GM15510 (cell line): ENCODE data around the gene WDR27.

Source experiments
- POLR2A ChIP-seq: IDR thresholded peaks from 3 replicates; pipeline ENCODE4 v1.6.1; 2011; ENCODE audit warnings: borderline replicate concordance; ENCODE audit not compliant: insufficient read length; ENCODE audit errors: extremely low read depth

Gene WDR27

DNA sequence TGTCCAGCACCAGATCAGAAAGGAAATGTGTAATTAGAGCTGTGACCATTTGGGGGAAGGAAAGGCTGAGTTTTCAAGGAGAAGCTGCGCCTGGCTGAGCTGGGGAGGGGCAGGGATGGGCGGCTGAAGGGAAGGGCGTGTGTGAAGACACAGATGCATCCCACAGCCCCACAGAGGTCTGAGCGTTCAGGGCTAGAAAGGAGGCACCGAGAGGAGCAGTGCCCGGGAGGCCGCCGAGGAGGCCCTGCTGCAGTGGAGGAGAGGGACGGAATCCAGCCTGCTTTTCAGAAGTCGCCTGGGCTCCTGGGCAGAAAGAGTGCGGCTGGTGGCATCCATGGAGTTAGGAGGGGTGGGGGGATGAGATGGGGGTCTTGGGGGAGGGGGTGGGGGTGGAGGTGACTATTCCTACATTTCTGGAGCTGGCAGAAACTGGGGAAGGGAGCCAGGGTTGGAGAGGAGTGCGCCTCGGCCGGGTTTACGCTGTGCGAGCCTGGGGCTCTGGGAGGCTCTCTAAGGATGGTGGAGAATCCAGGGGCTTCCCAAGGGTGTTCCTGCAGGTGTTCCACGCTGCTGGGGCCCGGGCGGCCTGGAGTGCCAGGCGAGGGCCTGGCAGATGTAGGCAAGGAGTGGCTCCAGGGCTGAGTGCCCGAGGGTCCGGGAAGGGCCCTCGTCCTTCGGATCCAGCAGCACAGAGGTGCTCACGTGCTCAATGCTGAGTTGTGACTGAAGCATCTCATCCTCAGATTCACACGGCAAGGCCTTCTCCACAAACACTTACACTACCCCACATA is 41.8 kb downstream of the WDR27 start:
- no peak for TF ChIP-seq POLR2A

DNA sequence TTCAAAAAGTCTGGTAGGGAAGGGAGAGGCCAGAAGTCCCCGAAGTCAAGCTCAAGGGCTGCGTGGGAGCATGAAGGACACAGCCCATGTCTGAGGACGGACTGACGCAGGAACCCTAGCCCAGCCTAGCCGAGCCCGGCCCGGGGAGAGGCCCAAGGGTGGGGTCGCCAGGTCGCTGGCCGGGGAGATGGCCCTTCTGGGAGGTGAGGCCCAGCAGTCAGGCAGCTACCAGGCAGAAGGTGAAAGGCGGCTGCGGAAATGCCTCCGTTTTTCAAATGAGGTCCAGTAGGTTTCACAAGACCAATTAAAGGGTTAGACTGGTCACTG is 44.6 kb downstream of the WDR27 start:
- TF ChIP-seq POLR2A, result no peak

DNA sequence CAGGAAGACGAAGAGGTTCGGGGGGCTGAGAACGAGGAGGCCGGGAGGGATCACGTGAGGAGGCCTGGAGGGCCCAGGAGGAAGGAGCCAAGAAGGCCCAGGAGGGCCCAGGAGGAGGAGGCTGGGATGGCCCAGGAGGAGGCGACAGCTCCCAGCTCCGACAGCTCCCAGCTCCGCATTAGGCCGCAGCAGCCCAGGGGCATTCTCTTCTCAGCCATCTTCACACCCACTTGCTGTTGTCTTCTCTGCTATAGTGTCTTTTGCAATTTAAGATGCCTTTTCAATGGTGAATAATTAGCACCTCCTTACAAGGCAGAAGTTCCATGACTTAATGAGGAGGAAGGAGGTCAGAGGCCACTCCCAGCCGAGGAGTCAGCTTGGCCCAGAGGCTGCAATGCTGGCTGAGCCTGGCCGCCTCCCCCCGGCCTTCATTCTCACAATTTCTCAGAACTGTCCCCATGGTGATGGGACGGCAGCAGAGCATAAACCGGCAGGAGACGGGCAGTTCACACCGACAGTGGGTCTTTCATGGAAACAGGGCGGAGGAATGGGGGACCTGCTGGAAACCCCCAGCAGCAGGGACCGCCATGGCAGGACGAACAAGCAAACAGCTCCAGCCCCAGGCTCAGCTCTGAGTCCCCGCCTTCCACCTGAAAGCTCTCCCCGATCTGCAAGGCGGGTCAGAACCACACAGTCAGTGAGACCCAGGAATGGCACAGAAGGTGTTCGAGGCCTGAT is 45.1 kb downstream of the WDR27 start:
- no peak for TF ChIP-seq POLR2A

DNA sequence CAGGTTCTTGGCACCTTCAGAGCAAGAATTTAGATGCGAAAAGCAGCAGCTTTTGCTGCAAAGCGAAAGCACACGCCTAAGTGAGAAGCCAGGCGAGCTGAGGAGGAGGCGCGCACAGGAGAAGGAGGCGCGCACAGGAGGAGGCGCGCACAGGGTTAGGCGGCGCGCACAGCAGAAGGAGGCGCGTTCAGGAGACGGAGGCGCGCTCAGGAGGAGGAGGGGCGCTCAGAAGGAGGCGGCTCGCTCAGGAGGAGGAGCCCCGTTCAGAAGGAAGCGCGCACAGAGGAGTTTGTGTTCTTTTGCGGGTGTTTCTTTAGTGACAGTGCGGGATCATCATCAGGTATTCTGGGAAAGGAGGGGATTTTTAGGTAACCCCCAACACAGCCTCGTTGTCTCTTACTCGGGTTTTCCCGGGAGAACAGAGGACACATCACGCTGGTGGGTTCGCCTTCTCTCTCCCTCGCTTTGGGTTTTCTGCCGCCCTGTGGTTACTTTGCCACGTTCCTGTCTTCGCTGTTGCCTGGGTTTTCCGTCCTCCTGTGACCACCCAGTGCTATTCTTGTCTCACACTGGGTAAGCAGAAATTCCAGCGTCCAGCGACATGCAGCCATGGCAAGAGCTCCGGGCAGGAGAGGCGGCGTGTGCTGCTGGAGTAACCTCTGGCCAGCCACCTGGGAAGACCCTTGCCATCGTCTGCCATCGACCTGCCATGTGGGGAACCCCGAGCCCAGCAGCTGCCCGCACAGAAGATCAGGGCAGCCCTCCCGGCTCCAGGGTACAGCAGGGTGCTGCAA is 47.0 kb downstream of the WDR27 start:
- peak; percentile 17 for TF ChIP-seq POLR2A

DNA sequence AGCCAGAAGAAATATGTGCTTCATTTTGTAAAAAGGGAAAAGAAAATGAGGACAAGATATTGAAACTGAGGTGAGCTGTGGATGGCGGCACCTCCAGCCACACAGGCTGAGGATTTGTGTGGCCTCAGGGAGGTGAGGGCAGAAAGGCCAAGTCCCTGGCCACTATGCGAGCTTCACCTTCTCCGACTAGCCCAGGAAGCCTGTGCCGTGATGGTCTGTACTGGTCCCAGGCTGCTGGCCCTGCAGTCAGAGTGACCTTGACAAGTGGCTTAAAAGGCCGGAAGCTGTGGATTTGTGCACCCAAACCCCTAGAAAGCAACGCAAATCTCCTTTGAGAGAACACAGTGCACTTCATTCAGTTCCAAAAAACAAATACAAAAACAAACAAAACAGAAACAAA is 48.1 kb downstream of the WDR27 start:
- TF ChIP-seq POLR2A, result no peak

DNA sequence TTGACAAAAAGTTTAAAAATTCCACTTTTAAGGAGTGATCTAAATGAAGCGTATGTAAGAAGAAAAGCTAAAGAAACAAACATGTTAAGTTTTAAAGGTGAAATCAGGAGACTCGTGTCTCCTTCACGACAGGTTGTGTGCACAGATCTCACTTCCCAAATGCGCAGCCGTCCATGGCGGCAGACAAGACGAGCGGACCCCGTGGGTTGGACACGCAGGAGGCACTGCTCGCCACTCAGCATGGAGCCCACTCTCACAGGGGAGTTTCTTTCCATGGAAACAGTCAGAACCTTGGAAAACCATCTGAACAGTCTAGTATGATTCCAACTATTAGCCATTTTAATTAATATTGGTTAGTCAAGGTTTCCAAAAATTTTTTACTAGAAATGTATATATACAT is 48.9 kb downstream of the WDR27 start:
- no peak for TF ChIP-seq POLR2A

DNA sequence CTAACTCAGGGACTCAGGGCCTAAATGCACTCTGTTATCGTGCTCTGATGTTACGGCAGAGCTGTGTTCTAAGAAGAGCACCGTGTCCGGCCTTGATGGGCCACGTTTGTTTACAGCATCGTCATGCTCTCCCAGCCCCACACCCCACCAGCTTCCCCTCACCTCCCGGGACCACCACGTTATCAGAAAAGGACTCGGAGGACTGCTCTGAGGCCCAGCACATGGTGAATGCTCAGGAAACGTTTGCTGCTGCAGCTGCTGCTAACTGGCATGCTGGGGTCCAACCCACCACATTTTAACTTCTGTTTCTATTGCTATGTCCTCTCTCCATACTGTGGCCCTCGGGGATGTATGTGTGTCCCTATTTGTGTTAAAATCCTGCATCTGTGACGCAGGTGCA is 50.3 kb downstream of the WDR27 start:
- no peak for TF ChIP-seq POLR2A

DNA sequence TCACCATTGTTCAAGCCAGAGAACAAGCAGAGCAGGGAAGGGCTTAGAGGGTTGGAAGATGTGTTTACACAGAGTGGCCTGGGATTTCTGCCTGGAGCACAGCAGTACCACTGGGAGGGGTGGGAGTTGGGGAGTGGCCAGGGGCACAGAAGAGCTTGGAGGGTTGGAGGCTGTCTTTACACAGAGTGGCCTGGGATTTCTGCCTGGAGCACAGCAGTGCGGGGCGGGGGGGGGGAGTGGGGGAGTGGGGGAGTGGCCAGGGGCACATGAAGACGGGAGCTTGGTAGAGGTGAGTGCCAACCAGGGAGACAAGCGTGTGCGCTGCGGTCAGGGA is 50.9 kb downstream of the WDR27 start:
- no peak for TF ChIP-seq POLR2A

DNA sequence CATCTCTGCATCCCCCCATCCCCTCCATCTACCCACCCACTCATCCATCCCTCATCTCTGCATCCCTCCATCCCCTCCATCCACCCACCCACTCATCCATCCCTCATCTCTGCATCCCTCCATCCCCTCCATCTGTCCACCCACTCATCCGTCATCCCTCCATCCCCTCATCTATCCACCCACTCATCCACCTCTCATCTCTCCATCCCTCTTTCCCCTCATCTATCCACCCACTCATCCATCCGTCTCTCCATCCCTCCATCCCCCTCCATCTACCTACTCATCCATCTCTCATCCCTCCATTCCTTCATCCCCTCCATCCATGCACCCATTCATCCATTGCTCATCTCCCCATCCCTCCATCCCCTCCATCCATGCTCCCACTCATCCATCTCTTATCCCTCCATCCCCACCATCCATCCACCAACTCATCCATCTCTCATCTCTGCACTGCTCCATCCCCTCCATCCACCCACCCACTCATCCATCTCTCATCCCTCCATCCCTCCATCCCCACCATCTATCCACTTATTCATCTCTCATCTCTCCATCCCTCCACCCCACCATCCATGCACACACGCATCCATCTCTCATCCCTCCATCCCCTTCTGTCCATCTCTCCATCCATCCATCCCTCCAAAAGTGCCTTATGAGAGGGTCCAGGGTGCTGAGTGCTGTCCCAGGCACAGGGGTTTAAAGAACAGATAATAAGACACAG is 51.4 kb downstream of the WDR27 start:
- no peak for TF ChIP-seq POLR2A

DNA sequence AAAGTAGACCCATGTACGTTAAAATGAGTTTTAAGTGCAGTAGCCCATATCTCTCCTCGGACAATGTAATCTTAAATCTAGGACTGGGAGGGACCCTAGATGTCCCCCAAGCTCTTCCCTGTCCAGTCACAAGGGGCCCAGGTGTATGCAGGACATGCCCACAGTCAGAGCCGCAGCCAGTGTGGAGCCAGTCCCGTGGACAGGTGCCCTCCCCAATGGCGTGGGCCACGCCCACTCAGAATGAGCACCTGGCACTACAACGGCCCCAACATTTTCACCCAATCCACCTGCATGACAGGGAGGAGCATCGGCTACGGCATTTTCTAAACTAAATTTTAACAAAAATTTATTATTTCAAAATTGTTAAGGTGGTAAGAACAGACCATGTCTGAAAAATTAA is 53.2 kb downstream of the WDR27 start:
- no peak for TF ChIP-seq POLR2A

DNA sequence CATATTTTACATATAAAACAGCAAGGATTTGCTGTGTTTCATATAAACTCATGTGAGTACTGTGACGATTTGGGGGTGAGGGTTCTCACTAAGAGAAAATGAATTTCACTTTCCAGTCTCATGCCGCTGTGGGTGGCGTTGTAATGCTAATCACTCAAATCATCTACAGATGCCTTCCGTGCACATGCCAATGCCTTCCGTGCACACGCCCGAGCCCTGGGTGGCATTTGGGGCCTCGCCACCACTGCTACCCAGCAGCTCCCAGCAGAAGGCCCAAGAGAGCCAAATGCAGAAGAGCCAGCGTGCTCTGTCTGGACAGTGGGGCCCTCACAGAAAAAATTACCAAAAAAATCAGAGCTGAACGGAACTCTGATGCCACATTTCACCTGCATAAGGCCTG is 53.7 kb downstream of the WDR27 start:
- no peak for TF ChIP-seq POLR2A

DNA sequence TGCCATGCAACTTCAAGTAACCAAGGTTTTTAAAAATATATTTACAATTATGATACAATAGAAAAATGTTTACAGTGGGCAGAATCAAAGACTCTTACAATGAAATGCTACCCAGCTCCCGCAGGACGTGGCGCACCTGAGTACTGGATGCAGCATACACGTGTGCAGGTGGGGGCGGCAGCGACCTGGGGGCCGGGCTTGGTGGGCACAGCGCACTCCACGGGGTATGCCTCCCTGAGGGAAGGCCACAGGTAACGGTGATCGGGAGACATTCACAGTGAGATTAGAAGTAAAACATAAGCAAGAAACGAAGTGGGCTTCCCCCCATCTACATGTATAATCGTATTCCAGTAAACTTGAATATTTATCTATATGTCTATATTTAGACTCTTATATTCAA is 54.2 kb downstream of the WDR27 start:
- no peak for TF ChIP-seq POLR2A

DNA sequence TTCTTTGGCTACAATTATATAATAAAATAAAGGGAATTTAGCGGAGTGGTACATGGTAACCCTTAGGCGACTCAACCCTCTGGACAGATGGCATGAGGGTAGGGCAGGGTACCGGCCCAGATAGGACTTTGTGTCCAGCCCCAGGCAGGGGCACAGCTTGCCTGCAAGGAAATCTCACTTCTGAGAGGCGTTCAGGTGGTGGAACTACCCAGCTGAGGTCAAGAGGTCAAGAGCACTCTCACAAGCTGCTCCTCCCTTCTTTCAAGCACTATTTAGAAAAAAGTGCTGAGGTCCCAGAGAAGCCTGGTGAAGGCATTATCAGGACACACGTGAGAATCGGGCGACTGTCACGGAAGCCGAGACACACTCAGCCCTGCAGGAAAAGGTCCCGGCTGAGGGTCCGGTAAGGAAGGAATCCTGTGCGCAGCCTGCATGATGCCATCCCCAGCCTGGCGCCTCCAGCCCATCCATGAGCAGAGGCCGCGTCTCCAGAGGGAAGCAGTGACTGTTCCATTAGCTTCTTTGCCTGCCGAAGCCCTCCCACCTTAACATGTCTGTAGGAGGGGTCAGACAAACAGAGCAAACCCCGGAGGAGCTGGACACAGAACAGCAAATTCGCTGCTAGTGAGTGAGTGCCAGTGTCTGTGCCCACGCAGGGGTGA is 54.8 kb downstream of the WDR27 start:
- TF ChIP-seq POLR2A, result no peak

DNA sequence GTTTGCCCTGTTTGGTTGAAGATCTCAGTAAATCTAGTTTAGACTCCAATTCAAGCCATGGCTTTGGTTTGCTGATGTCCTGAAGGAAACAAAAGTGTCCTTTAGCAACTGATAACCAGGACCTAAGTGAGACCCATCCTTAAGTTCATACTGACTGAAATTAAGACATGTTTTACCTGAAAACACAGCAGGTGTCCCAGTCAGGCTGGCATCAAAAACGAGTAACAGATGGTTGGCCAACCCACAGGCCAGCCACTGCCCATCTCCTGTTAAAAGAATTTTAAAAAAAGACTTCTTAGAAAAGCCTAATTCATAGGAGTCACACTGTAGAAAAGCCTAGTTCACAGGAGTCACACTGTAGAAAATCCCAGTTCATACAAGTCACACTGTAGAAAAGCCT is 58.3 kb downstream of the WDR27 start:
- TF ChIP-seq POLR2A, result no peak
